Ishikawa (cell line): Measurements from ENCODE around the gene KRT36.

Experiments
- CREB1 ChIP-seq: IDR thresholded peaks from 2 replicates; pipeline ENCODE4 v1.6.1; 2012; ENCODE audit warnings: low read depth
- EGR1 ChIP-seq: IDR thresholded peaks from 2 replicates; pipeline ENCODE4 v1.6.1; 2012
- EP300 ChIP-seq: IDR thresholded peaks from 2 replicates; pipeline ENCODE4 v1.6.1; 2012; ENCODE audit warnings: borderline replicate concordance
- FOXM1 ChIP-seq: IDR thresholded peaks from 2 replicates; pipeline ENCODE4 v1.6.1; 2012; ENCODE audit warnings: low read depth, borderline replicate concordance
- NFIC ChIP-seq: IDR thresholded peaks from 2 replicates; pipeline ENCODE4 v1.6.1; 2012
- RAD21 ChIP-seq: IDR thresholded peaks from 2 replicates; pipeline ENCODE4 v1.6.1; 2012; ENCODE audit warnings: low read depth
- REST ChIP-seq: IDR thresholded peaks from 2 replicates; pipeline ENCODE4 v1.6.1; 2012; ENCODE audit warnings: low read depth, mild to moderate bottlenecking
- TAF1 ChIP-seq: IDR thresholded peaks from 2 replicates; pipeline ENCODE4 v1.6.1; 2012; ENCODE audit warnings: low read depth, mild to moderate bottlenecking
- USF1 ChIP-seq: IDR thresholded peaks from 2 replicates; pipeline ENCODE4 v1.6.1; 2012
- YY1 ChIP-seq: IDR thresholded peaks from 2 replicates; pipeline ENCODE4 v1.6.1; 2012; ENCODE audit warnings: low read depth

GRCh38 chr17:41511716-41512115 lies 22.0 kb upstream of the KRT36 start:
- no peak for TF ChIP-seq EGR1
- TF ChIP-seq RAD21: no peak
- TF ChIP-seq FOXM1: no peak
- no peak for TF ChIP-seq EP300
- TF ChIP-seq CREB1: no peak
- TF ChIP-seq REST: no peak
- TF ChIP-seq USF1: no peak
- TF ChIP-seq YY1: no peak
- no peak for TF ChIP-seq TAF1
- TF ChIP-seq NFIC: no peak
